Right lobe of liver (tissue), 6 donors: ENCODE results near the gene ADAMTS7. TPM values are rescaled to one million over a fixed set of nuclear protein-coding genes. Genes with fewer than 3 reads are reported as not detected.
"Not testable (repeated sequence)": the region's sequence is repeated elsewhere in the genome, so short reads cannot be mapped to it uniquely, and the experiment has no call there.

Experiments used
- ATAC-seq, 4 donors: fragments of 200-7000 bp; cut with Tn5 transposase; one replicate each; pipeline ENCODE4 v1.9.1; 2020; ENCODE audit warnings: mild to moderate bottlenecking in 4 of 4, moderate library complexity in 4 of 4
- DNase-seq, 3 donors: peaks; one replicate each; pipeline ENCODE4 v3.0.0-alpha.2; 2020
- H3K27ac ChIP-seq, 3 donors: fragments of 200-600 bp; one replicate each; pipeline ENCODE4 v1.8.0; 2022
- H3K27me3 ChIP-seq, 2 donors: fragments of 200-600 bp; one replicate each; pipeline ENCODE4 v1.8.0; 2022
- H3K36me3 ChIP-seq, 4 donors: fragments of 200-600 bp; sonication (generic) in 1 of 4; one replicate each; pipeline versions ENCODE4 v1.5.1 to v1.8.0; 2017 to 2022; ENCODE audit warnings: control low read depth in 1 of 4
- H3K4me1 ChIP-seq, 4 donors: fragments of 200-600 bp; sonication (generic) in 1 of 4; one replicate each; pipeline versions ENCODE4 v1.5.1 to v1.8.0; 2017 to 2022; ENCODE audit warnings: control low read depth in 1 of 4
- H3K4me3 ChIP-seq, 3 donors: fragments of 200-600 bp; one replicate each; pipeline ENCODE4 v1.8.0; 2022
- H3K9me3 ChIP-seq, 4 donors: fragments of 200-600 bp; sonication (generic) in 1 of 4; one replicate each; pipeline versions ENCODE4 v1.5.1 to v1.8.0; 2017 to 2022; ENCODE audit warnings: control low read depth in 1 of 4
- POLR2A ChIP-seq: fragments of 450-650 bp; IDR thresholded peaks from one replicate; pipeline ENCODE4 v1.6.1; 2017; ENCODE audit warnings: antibody characterized with exemption, mild to moderate bottlenecking
- WGBS: methylation state at CpG from one replicate; pipeline ENCODE4 v1.1.6; 2018; ENCODE audit warnings: low coverage, low lambda C conversion rate; ENCODE audit not compliant: insufficient coverage; ENCODE audit errors: missing lambda C conversion rate; 5-methylcytosine and 5-hydroxymethylcytosine counted together
- intact Hi-C, 2 donors: fragments of 100-400 bp; cut with DNase I; formaldehyde crosslinking; loops; one replicate each; pipeline versions ENCODE4 v1.11.2 to v1.14.1; 2022
- total RNA-seq, 6 experiments: library from RNA; depleted of rRNA in 2 of 6; stranded (reverse); fragments of >200 nt in 2 of 6; fragmentation: NEBNext Ultra II Directional in 3 of 6; extraction: Animal tissue kit (Norgen Biotek cat#: 25700) in 3 of 6; gene quantifications; one replicate each; pipeline versions ENCODE4 v1.1.0 to v1.2.4, GENCODE V29; 2016 to 2023
- TF ChIP-seq, protein P1 (sequence below), 4 donors: fragments of 200-600 bp in 3 of 4; fragments of 450-650 bp in 1 of 4; IDR thresholded peaks; one replicate each; pipeline versions ENCODE4 v1.5.1 to v1.8.0; 2016 to 2022; ENCODE audit warnings: antibody characterized with exemption in 4 of 4, mild to moderate bottlenecking in 2 of 4
- donor health status: DM: no; HTN: yes; CAD: no.
- donor health status: DM: no; HTN: no; CAD: no.
- donor health status: DM: no; HTN: no; CAD: no.
- donor health status: DM: no; HTN: yes; CAD: no.
- donor health status: DM: no; HTN: yes; CAD: no.

ADAMTS7 gene
- total RNA-seq, 6 experiments from 2014 or later: 0.49 to 1.4 (median 1.1) TPM

DNA sequence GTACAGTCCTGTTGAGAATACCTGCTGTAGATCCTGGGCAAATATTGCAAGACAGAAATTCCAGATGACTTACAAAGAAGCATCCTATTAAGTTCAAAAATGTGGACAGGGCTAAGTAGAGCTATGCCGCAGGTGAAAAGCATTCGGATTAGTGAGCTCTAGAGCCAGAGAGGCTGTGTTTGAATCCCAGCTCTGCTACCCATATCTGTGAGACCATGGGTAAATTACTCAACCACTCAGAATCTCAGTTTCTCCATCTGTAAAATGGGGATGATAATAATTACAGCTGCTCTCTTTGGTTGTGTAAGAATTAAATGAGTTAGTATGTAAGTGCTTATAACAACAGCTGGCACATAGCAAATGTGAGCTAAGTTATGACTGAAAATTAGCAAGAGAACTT is 3.9 kb downstream of the ADAMTS7 start:
- no peak overlapping the region for H3K4me3 ChIP-seq
- no peak overlapping the region for H3K27ac ChIP-seq
- intact Hi-C loops: no loop called here
- no peak for DNase-seq
- no peaks in the 10 kb centered on the region for H3K36me3 ChIP-seq
- no CpG with 5 or more reads among the region's 2 CpGs for WGBS
- no peaks in the 10 kb centered on the region for H3K9me3 ChIP-seq
- peaks cover 0 to 10% (median 0%) of the 10 kb centered on the region in 4 donors for H3K4me1 ChIP-seq
- no peak for TF ChIP-seq POLR2A
- TF ChIP-seq, protein P1, sequence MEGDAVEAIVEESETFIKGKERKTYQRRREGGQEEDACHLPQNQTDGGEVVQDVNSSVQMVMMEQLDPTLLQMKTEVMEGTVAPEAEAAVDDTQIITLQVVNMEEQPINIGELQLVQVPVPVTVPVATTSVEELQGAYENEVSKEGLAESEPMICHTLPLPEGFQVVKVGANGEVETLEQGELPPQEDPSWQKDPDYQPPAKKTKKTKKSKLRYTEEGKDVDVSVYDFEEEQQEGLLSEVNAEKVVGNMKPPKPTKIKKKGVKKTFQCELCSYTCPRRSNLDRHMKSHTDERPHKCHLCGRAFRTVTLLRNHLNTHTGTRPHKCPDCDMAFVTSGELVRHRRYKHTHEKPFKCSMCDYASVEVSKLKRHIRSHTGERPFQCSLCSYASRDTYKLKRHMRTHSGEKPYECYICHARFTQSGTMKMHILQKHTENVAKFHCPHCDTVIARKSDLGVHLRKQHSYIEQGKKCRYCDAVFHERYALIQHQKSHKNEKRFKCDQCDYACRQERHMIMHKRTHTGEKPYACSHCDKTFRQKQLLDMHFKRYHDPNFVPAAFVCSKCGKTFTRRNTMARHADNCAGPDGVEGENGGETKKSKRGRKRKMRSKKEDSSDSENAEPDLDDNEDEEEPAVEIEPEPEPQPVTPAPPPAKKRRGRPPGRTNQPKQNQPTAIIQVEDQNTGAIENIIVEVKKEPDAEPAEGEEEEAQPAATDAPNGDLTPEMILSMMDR (IDR thresholded peaks at IDR 0.05): no peak
- no peak for ATAC-seq
- H3K27me3 ChIP-seq: peaks cover 0 to 15% of the 10 kb centered on the region in 2 donors

DNA sequence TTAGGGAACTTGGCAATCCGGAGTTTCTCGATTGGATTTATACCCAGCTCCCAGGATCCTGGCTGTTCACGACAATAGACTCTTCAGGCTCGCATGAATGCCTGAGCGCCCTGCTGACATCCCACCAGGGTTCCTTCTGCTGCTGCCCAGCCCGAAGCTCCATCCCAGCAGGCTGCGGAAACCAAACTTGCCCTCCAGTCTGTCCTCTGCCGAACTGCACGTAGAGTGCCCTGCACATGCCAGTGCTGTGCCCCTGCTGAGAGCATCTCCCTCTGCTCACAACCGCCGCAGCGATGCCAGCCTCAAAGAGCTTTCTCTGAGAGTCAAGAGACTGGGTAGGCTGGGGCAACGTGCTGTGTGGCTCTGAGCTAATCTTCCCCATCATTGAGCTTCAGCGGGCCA is 6.9 kb downstream of the ADAMTS7 start:
- ATAC-seq (no peak), DNase-seq (no peak)
- Histone ChIP-seq H3K4me3 (no peak overlapping the region), H3K27me3 (no peaks in the 10 kb centered on the region), H3K9me3 (no peaks in the 10 kb centered on the region), H3K4me1 (no peaks in the 10 kb centered on the region), H3K36me3 (no peaks in the 10 kb centered on the region), H3K27ac (no peak overlapping the region)
- intact Hi-C loops: no loop called here
- no peak for TF ChIP-seq POLR2A
- TF ChIP-seq, protein P1 (IDR thresholded peaks at IDR 0.05): no peak
- WGBS: 57% methylated on average over 3 of the region's 14 CpGs

DNA sequence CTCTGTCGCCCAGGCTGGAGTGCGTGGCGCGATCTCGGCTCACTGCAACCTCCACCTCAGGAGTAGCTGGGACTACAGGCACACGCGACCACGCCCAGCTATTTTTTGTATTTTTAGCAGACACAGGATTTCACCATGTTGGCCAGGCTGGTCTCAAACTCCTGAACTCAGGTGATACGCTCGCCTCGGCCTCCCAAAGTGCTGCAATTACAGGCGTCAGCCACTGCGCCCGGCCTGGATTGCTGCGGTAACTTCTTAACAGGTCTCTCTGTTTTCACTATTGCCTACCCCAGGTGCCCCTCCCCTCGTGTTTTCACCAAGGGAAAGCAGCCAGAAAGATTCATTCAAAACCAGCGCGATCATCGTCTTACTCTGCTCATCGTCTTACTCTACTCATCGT is 10.5 kb downstream of the ADAMTS7 start:
- Histone ChIP-seq H3K4me3 (no peak overlapping the region), H3K36me3 (no peaks in the 10 kb centered on the region), H3K27me3 (no peaks in the 10 kb centered on the region), H3K27ac (no peak overlapping the region), H3K9me3 (no peaks in the 10 kb centered on the region), H3K4me1 (no peaks in the 10 kb centered on the region)
- ATAC-seq (no peak), DNase-seq (no peak)
- 77% methylated on average over 6 of the region's 21 CpGs for WGBS
- intact Hi-C loops: no loop called here
- TF ChIP-seq, protein P1 (IDR thresholded peaks at IDR 0.05): no peak
- TF ChIP-seq POLR2A: no peak

DNA sequence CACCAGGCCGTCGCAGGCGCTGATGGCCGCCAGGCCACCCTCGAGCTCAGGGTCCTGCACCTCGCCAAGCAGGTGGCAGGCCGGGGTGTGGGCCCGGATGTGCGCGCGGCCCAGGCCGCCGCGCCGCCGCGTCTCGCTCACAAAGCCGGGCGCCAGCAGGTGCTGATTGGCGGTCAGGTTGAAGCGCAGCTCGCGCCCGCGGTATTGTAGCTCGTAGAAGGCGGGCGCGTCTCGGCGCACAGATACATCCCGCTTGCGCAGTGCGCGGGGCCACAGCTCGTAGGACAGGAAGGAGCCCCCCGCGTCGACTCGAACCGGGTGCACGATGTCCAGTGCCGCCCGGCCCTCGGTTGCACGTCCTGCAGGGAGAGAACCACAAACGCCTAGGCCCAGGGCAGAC is 11.1 kb downstream of the ADAMTS7 start:
- no peak for DNase-seq
- H3K36me3 ChIP-seq: no peaks in the 10 kb centered on the region
- no peaks in the 10 kb centered on the region for H3K9me3 ChIP-seq
- WGBS: 92% methylated on average over 11 of the region's 48 CpGs
- H3K4me1 ChIP-seq: no peaks in the 10 kb centered on the region
- H3K27me3 ChIP-seq: no peaks in the 10 kb centered on the region
- H3K4me3 ChIP-seq: no peak overlapping the region
- ATAC-seq: no peak
- H3K27ac ChIP-seq: no peak overlapping the region
- no peak for TF ChIP-seq POLR2A
- TF ChIP-seq, protein P1 (IDR thresholded peaks at IDR 0.05): no peak
- intact Hi-C loops: no loop called here

DNA sequence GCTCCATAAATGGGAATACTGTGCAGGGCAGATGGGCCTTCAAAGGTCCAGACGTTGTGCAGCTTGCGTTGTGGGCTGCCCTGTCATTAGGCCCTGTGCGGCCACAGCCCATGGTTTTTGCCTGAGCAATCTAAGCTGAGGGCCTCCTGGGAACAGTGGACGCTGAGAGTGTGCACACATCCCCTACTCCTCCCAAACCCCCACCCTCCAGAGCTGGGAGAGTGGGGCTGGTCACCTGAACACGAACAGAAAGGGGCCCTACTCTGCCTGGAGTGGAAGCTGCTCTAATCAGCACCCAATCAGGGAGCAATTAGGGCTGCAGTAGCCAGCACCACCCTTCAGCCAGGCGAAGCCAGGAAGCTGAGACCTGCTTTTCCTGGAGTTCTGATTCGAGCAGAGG is 12.2 kb downstream of the ADAMTS7 start:
- H3K4me3 ChIP-seq, H3K4me1 ChIP-seq, ATAC-seq, H3K9me3 ChIP-seq, H3K27me3 ChIP-seq, H3K27ac ChIP-seq, intact Hi-C loops, H3K36me3 ChIP-seq, DNase-seq: not testable (repeated sequence)
- no CpG with 5 or more reads among the region's 7 CpGs for WGBS

DNA sequence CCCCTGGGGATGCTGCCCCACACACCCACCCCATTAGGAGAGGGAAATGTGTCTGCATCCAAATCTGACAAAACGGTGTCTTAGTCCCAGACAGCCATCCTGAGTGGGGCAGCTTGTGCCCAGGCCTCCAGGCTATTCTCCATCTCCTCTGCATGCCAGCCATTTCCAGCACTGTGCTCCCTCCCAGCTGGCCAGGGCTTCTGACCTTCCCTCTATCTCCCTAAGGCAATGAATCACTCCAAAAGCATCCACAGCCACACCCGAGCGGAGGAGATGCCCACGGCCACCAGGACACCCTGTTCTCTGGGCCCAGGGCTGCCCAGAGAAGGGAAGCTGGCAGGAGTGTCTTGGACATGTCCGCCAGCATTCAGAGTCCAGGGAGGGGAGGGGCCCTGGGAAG is 12.9 kb downstream of the ADAMTS7 start:
- H3K27me3 ChIP-seq, H3K4me3 ChIP-seq, DNase-seq, H3K27ac ChIP-seq, intact Hi-C loops, H3K9me3 ChIP-seq, ATAC-seq, H3K36me3 ChIP-seq, H3K4me1 ChIP-seq: not testable (repeated sequence)
- WGBS: 86% methylated on average over 1 of the region's 5 CpGs
